ENCODE measurements around the gene RNF225.
"Not testable (repeated sequence)": the region's sequence is repeated elsewhere in the genome, so short reads cannot be mapped to it uniquely, and the experiment has no call there.

The RNF225 gene

GRCh38 chr19:58409010-58409790 is 13.7 kb downstream of the RNF225 start:
- no peak for DNase-seq

DNA sequence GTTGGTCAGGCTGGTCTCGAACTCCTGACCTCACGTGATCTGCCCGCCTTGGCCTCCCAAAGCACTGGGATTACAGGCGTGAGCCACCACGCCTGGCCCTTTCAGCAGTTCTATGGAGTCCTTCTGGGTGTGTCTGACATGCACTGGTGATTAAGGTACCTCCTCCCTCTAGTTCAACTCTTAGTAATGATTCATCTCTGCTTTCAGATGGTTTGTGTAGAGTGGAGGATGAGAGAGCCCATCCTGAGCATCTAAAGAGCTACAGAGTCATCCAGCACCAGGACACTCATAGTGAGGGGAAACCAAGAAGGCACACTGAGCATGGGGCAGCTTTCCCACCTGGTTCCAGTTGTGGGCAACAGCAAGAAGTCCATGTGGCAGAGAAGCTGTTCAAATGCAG is 21.1 kb downstream of the RNF225 start:
- DNase-seq = no peak

DNA sequence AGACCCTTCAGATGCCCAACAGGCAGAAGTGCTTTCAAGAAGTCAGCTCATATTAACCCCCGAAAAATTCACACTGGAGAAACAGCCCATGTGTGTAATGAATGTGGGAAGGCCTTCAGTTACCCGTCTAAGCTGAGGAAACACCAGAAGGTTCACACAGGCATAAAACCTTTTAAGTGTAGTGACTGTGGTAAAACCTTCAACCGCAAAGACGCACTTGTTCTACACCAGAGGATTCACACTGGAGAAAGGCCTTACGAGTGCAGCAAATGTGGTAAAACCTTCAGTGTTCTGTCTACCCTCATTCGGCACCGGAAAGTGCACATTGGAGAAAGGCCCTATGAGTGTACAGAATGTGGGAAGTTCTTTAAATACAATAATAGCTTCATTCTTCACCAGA is 21.6 kb downstream of the RNF225 start:
- no peak for DNase-seq

DNA sequence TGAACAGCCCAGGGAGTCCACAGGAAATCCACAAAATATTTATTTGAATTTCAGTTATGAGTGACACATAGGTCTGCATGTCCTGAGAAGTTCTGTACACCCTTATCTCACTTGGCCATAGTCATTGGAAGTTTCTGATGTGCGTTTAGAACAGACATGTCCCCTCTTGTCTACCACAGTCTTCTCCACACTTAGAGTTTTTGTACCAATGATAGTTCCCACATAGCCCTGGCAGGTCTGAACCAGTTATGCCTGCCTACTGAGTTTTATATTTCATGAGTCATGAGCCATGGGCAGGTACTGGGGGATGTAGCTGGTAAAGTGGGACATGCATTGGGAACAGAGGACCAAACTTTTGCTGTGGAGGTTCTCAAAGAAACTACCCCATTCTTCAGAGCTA is 33.2 kb downstream of the RNF225 start:
- no peak for DNase-seq

- DNase-seq = no peak
Observed at GRCh38 chr19:58429745-58430144, 34.3 kb downstream of the RNF225 start.

- no peak for DNase-seq
Observed at GRCh38 chr19:58434217-58434616, 38.8 kb downstream of the RNF225 start.

DNA sequence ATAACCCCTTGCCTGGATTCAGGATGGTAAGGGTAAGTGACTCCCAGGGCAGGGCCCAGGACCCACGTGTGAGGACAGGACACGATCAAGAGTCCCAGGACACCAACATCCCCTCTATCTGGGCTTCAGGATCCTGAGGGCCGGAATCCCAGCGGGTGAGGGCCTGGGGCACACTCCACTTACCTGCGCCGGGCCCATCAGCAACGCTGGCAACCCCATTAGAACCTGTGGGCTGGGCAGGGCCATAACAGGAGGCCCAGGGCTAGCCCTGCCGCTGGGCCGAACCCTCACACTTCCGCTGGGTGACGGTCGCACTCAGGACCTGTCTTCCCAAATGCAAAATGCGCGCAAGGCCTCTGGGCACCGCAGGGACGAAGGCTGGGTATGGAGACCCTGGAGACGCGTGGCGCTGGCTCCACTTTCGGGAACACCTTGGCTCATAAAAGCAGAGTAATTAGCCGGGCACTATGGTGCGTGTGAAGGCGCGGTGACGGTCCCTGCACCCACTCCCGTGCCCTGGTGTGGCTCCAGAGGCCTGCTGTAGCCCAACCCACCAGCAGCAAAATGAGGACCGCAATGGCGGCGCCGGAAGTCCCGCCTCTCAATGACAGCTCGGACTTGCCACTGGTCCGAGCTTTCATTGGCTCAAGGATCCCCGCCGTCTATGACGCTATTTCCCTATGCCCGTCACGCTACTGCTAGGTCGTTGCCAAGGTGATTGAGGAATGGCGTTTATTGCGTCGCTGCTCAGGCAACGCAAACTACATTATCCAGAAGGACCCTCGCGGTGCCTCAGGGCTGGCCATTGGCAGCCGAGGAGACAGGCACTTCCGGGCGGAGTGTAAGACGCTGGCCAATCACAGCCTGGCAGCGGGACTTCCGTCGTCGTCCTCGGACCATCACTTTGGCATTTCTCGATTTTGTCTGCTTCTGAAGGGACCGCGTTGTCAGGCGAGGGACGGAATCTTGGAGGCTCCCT is 44.4 kb downstream of the RNF225 start, which contains the start of gene ZNF132:
Gene ZNF132, minus strand, starts transcription at position 578 of the 979 bp plus-strand sequence. Its CDS starts 332 bp downstream, at position 246.
- DNase-seq = no peak

GRCh38 chr19:58440556-58440955 is 45.1 kb downstream of the RNF225 start:
- DNase-seq = no peak

DNA sequence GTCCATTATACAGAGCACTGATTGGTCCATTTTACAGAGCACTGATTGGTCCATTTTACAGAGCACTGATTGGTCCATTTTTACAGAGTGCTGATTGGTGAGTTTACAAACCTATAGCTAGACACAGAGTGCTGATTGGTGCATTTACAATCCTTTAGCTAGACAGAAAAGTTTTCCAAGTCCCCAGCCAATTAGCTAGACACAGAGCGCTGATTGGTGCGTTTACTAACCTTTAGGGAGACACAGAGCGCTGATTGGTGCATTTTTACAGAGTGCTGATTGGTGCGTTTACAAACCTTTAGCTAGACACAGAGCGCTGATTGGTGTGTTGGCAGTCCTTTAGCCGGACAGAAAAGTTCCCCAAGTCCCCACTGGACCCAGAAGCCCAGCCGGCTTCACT is 47.5 kb downstream of the RNF225 start:
- DNase-seq = not testable (repeated sequence)
